Lower leg skin (tissue), 4 donors: ENCODE data around the gene PCK1. TPM values are rescaled to one million over a fixed set of nuclear protein-coding genes. Genes with fewer than 3 reads are reported as not detected.

Source experiments
- DNase-seq, 2 donors: peaks; one replicate each; pipeline ENCODE4 v3.0.0-alpha.2; 2019; ENCODE audit warnings: low spot score in 2 of 2
- H3K4me3 ChIP-seq: fragments of 200-600 bp; sonication (generic); 2 replicates; pipeline ENCODE4 v1.5.1; 2017; ENCODE audit warnings: mild to moderate bottlenecking, low read depth; ENCODE audit not compliant: poor library complexity, severe bottlenecking
- POLR2A ChIP-seq, 2 donors: fragments of 450-650 bp; IDR thresholded peaks; one replicate each; pipeline ENCODE4 v1.6.1; 2016 to 2017; ENCODE audit warnings: antibody characterized with exemption in 2 of 2, mild to moderate bottlenecking in 1 of 2, moderate library complexity in 1 of 2
- WGBS, 2 donors: methylation state at CpG; one replicate each; pipeline ENCODE4 v1.1.5; 2018; 5-methylcytosine and 5-hydroxymethylcytosine counted together
- intact Hi-C: fragments of 100-400 bp; cut with DNase I; formaldehyde crosslinking; loops from one replicate; pipeline ENCODE4 v1.15.0; 2023; ENCODE audit warnings: low total_unique reads
- total RNA-seq, 4 donors: library from RNA; depleted of rRNA; stranded (reverse); fragments of >200 nt; gene quantifications; one replicate each; pipeline ENCODE4 v1.1.0, GENCODE V29; 2016
- TF ChIP-seq, protein P1 (sequence below), 3 donors: fragments of 450-650 bp; IDR thresholded peaks; one replicate each; pipeline ENCODE4 v1.5.1; 2016; ENCODE audit warnings: antibody characterized with exemption in 3 of 3, mild to moderate bottlenecking in 3 of 3, moderate library complexity in 2 of 3

PCK1 gene
- total RNA-seq, 4 donors from 2014 or later: 0.12 to 11.6 (median 2.1) TPM

DNA sequence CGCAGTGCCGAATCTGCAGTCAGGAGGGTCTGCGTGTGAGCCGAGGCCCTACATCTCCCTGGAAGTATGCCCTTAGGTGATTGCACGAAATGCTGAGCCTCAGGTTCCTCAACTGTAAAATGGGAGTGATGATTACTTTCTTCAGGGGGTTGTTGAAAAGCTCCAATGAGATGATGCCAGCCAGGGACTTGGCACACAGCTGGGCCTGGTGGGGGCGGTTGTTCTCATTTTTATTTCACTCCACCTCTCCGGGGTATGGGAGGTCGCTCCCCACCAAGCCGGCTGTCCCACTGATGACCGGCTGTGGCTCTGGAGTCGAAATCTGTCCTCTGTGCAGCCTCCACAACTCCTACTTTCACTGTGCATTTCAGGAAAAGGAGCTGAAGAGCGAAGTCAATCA is 8.1 kb downstream of the PCK1 start:
- no peak for DNase-seq
- WGBS, 2 donors: 89 to 94% methylated on average over 12 of the region's 12 CpGs

DNA sequence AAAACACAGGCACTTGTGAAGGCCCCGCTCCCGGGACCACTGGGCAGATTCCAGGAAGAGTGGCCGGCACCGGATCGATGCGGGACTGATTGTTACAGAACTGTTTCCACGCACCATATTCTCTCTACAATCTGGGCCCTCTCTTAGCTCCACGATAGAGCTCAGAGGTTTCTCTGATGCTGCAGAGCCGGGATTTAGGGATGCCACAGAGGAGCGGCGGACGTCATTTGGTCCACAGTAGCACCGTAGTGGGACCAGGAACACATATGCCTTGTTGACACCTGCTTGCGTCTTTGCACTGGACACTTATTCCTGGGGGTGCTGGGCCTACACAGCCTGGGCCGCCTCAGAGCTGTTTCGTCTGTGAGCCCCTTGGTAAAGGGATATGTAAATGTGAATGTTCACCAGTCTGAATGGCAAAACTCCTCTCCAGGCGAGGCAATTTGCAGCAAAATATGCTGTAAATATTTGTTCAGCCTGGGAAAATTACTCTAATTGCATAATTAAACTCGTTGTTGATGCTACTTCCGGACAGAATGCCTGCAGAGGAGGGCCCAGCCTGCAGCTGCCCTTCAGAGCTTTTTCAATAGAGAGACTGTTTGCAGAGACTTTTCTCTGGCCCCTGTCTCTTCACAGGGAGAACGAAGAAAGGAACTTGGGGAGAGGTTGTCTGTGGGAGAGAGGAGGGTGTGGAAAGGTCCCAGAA is 9.4 kb downstream of the PCK1 start:
- DNase-seq: no peak
- intact Hi-C loops: no loop called here
- 83 to 85% methylated on average over 20 of the region's 20 CpGs for WGBS, 2 donors
- no peak for TF ChIP-seq POLR2A (IDR thresholded peaks at IDR 0.05)
- TF ChIP-seq, protein P1, sequence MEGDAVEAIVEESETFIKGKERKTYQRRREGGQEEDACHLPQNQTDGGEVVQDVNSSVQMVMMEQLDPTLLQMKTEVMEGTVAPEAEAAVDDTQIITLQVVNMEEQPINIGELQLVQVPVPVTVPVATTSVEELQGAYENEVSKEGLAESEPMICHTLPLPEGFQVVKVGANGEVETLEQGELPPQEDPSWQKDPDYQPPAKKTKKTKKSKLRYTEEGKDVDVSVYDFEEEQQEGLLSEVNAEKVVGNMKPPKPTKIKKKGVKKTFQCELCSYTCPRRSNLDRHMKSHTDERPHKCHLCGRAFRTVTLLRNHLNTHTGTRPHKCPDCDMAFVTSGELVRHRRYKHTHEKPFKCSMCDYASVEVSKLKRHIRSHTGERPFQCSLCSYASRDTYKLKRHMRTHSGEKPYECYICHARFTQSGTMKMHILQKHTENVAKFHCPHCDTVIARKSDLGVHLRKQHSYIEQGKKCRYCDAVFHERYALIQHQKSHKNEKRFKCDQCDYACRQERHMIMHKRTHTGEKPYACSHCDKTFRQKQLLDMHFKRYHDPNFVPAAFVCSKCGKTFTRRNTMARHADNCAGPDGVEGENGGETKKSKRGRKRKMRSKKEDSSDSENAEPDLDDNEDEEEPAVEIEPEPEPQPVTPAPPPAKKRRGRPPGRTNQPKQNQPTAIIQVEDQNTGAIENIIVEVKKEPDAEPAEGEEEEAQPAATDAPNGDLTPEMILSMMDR (IDR thresholded peaks at IDR 0.05): no peak
- no peak overlapping the region for H3K4me3 ChIP-seq

More for the DNA sequence above, 8.1 kb downstream of the PCK1 start:
- H3K4me3 ChIP-seq: no peak overlapping the region
- TF ChIP-seq, protein P1 (IDR thresholded peaks at IDR 0.05): no peak
- no peak for TF ChIP-seq POLR2A (IDR thresholded peaks at IDR 0.05)
- intact Hi-C loops: no loop called here

DNA sequence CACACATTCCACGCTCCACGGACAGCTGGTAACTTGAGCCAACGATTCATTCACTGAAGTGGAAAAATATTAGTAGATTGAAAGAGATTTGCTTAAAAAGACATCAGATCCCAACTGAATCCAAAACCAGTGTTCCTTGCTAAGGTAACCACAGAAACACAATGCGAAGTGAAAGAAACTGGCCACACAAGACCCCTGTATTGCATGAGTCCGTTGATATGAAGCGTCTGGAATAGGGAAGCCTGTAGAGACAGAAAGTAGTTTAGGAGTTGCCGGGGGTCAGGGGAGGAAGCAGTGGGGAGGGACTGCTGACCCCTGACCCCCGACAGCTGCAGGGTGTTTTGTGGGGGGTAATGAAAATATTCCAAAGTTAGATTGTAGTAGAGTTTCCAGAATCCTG is 10.0 kb downstream of the PCK1 start:
- no peak overlapping the region for H3K4me3 ChIP-seq
- WGBS, 2 donors: 81% methylated on average over 8 of the region's 8 CpGs
- TF ChIP-seq, protein P1 (IDR thresholded peaks at IDR 0.05): no peak
- DNase-seq: no peak
- intact Hi-C loops: no loop called here

DNA sequence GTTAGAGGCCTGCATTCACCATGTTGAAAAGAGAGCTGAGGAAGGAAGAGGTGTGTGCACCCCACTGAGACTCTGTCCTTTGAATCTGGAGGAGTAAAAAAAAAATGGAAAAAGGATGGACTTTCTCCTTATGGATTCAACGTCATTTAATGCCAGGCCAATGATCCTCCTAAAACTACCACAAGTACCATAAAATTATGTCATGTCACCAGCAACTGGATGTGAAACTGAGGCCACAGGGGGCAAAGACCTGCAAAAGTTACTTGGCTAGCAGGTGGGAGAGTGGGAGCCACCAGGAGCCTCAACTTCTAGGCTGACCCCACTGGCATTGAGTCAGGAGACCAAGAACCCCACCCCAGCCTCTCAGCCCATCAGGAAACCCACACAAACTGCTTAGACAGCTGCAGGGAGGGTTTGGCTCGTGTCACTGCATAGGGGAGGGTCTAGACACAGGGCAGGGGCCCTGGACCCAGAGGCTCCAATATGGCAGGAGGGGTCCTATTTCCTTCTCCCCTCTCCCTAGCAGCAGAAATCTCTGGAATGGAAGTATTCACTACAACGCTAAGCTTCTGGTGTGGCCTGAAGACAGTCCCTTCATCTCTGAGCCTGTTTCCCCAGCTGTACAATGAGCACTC is 11.0 kb downstream of the PCK1 start:
- DNase-seq: no peak
- intact Hi-C loops: no loop called here
- 86 to 88% methylated on average over 3 of the region's 3 CpGs for WGBS, 2 donors
- no peak for TF ChIP-seq POLR2A (IDR thresholded peaks at IDR 0.05)
- TF ChIP-seq, protein P1 (IDR thresholded peaks at IDR 0.05): no peak
- H3K4me3 ChIP-seq: no peak overlapping the region

DNA sequence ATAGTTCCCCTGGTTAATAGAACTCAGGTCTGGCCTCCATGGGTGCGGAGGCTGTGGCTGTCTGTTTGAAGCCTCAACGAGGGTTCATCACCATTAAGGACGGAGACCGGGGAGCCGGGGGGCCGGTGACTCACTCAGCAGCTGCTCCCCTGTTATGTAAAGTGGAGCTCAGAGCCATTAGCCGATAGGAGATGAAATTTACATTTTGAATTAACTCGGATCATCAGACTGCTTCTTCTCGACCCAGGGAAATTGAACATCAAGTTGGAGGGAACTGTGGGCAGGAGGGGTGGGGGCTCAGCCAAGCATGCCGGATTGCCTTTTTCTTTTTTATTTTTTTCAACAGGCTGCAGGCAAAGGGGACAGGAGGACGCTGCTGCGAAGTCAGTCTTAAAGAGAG is 12.3 kb downstream of the PCK1 start:
- intact Hi-C loops: no loop called here
- H3K4me3 ChIP-seq: no peak overlapping the region
- DNase-seq: no peak
- WGBS, 2 donors: 35 to 45% methylated on average over 12 of the region's 12 CpGs
- TF ChIP-seq POLR2A (IDR thresholded peaks at IDR 0.05): no peak
- TF ChIP-seq, protein P1 (IDR thresholded peaks at IDR 0.05): no peak
